ENCODE measurements around the gene WWP2. TPM values are rescaled to one million over a fixed set of nuclear protein-coding genes. Genes with fewer than 3 reads are reported as not detected.

WWP2 gene
- total and polyA plus RNA-seq, 2 donors (not counting 3 experiments of a cell fraction or from before 2014, with no cell fraction given): 17.9 to 44.9 TPM

GRCh38 chr16:69821844-69822173 is 59.7 kb downstream of the WWP2 start:
- ChIA-PET POLR2A (interaction anchor here (0.7 kb wide), 1 partner anchor 26 kb away, joined by 4 read pairs; no protein-coding TSS in a partner anchor), CTCF (interaction anchor here (0.7 to 1.0 kb wide), 3 partner anchors 10 to 109 kb away, joined by 3 to 4 read pairs (median 3); no protein-coding TSS in a partner anchor)
- FAIRE-seq: no peak
- no peak overlapping the region for H3K4me2 ChIP-seq (ENCODE audit: insufficient read depth, low read length)
- no peak for TF ChIP-seq JUN (IDR thresholded peaks at IDR 0.05; ENCODE audit: borderline replicate concordance, insufficient read depth, insufficient read length, low read depth)
- no peak for TF ChIP-seq POLR2AphosphoS5 (IDR thresholded peaks at IDR 0.05; ENCODE audit: insufficient read depth, low read depth, low read length)
- TF ChIP-seq MYC (IDR thresholded peaks at IDR 0.05; ENCODE audit: low read depth, low read length): no peak
- no peak for TF ChIP-seq GATA2 (IDR thresholded peaks at IDR 0.05; ENCODE audit: insufficient read depth, insufficient read length, low read depth, low read length)
- no peak for TF ChIP-seq MAX (IDR thresholded peaks at IDR 0.05; ENCODE audit: insufficient read depth, insufficient read length)
- no peak for TF ChIP-seq CTCF (IDR thresholded peaks at IDR 0.05; ENCODE audit: extremely low read depth in 1 of 2, insufficient read depth in 1 of 2, low read depth in 1 of 2, low read length in 2 of 2)
- TF ChIP-seq EZH2 (IDR thresholded peaks at IDR 0.05; ENCODE audit: borderline replicate concordance, low read depth, low read length, severe bottlenecking): no peak
- TF ChIP-seq FOS (IDR thresholded peaks at IDR 0.05; ENCODE audit: borderline replicate concordance, insufficient read depth, low read length): no peak
- no peaks in the 10 kb centered on the region for H3K9me1 ChIP-seq (replicated peaks; ENCODE audit: control insufficient read depth, extremely low read depth, insufficient read depth, low read length)
- intact Hi-C loops (cut with micrococcal nuclease): no loop called here
- H3K27me3 ChIP-seq (ENCODE audit: control insufficient read depth in 2 of 2, insufficient read depth in 2 of 2, low read length in 2 of 2): no peaks in the 10 kb centered on the region
- no peak overlapping the region for H3K9ac ChIP-seq (replicated peaks; ENCODE audit: extremely low read depth, insufficient read depth, low read length)
- no peak for DNase-seq (ENCODE audit: low read depth, low spot score)
- H3K4me1 ChIP-seq (ENCODE audit: control insufficient read depth, extremely low read depth, insufficient read depth, low read length): no peaks in the 10 kb centered on the region
- no peak overlapping the region for H3K4me3 ChIP-seq (replicated peaks in 1 of 3; ENCODE audit: insufficient read depth in 1 of 3, low read depth in 1 of 3, low read length in 3 of 3)
- H3K79me2 ChIP-seq (ENCODE audit: control insufficient read depth, insufficient read depth, low read length): no peaks in the 10 kb centered on the region
- H2AFZ ChIP-seq (ENCODE audit: low read depth, low read length): no peak overlapping the region
- H3K36me3 ChIP-seq (ENCODE audit: control insufficient read depth in 2 of 2, extremely low read depth in 1 of 2, insufficient read depth in 2 of 2, low read length in 2 of 2): no peaks in the 10 kb centered on the region
- BruUV-seq (replicated peaks): no TSS peak
- dilution Hi-C loops (cut with MboI; ENCODE audit: extremely low pct_ligation_motif_present, low sequenced_read_pairs): no loop called here
- no peaks in the 10 kb centered on the region for H4K20me1 ChIP-seq (replicated peaks; ENCODE audit: control insufficient read depth, extremely low read depth, insufficient read depth, low read length)
- no peak overlapping the region for H3K27ac ChIP-seq (ENCODE audit: insufficient read depth, low read depth, low read length)
- no peaks in the 10 kb centered on the region for H3K9me3 ChIP-seq (replicated peaks; ENCODE audit: control insufficient read depth, insufficient read depth, low read length)

All from endothelial cell of umbilical vein (primary cell).